ENCODE measurements around the gene RASSF1. TPM values are rescaled to one million over a fixed set of nuclear protein-coding genes. Genes with fewer than 3 reads are reported as not detected.

The RASSF1 gene
- polyA plus RNA-seq, 2 of the 4 experiments (the other 2 are of a cell fraction): 14.4 to 15.4 TPM

- POLR2A ChIA-PET: no interaction called here
- H3K27ac ChIP-seq: no peak overlapping the region
- no peaks in the 10 kb centered on the region for H3K9me3 ChIP-seq
- WGBS (ENCODE audit: missing lambda C conversion rate): 91% methylated on average over 4 of the region's 4 CpGs
- no peak for TF ChIP-seq KDM1A (IDR thresholded peaks at IDR 0.05; ENCODE audit: low read depth)
- no peak for TF ChIP-seq REST (IDR thresholded peaks at IDR 0.05)
- TF ChIP-seq HOXB5 (CRISPR knock-in tag; IDR thresholded peaks at IDR 0.05): no peak
- no peak for TF ChIP-seq EHF (CRISPR knock-in tag; IDR thresholded peaks at IDR 0.05)
- TF ChIP-seq, protein P1, sequence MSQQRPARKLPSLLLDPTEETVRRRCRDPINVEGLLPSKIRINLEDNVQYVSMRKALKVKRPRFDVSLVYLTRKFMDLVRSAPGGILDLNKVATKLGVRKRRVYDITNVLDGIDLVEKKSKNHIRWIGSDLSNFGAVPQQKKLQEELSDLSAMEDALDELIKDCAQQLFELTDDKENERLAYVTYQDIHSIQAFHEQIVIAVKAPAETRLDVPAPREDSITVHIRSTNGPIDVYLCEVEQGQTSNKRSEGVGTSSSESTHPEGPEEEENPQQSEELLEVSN (IDR thresholded peaks at IDR 0.05; ENCODE audit: borderline replicate concordance, low read depth): no peak
- no peak for TF ChIP-seq FOSB (CRISPR knock-in tag; IDR thresholded peaks at IDR 0.05)
- TF ChIP-seq BHLHE40 (IDR thresholded peaks at IDR 0.05; ENCODE audit: low read depth, low read length): no peak
- no peak for TF ChIP-seq ZFP36 (IDR thresholded peaks at IDR 0.05; ENCODE audit: borderline replicate concordance, partially characterized antibody)
- TF ChIP-seq, protein P2, sequence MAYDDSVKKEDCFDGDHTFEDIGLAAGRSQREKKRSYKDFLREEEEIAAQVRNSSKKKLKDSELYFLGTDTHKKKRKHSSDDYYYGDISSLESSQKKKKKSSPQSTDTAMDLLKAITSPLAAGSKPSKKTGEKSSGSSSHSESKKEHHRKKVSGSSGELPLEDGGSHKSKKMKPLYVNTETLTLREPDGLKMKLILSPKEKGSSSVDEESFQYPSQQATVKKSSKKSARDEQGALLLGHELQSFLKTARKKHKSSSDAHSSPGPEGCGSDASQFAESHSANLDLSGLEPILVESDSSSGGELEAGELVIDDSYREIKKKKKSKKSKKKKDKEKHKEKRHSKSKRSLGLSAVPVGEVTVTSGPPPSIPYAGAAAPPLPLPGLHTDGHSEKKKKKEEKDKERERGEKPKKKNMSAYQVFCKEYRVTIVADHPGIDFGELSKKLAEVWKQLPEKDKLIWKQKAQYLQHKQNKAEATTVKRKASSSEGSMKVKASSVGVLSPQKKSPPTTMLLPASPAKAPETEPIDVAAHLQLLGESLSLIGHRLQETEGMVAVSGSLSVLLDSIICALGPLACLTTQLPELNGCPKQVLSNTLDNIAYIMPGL (CRISPR knock-in tag; IDR thresholded peaks at IDR 0.05; ENCODE audit: borderline replicate concordance): no peak
- no peak for TF ChIP-seq RCOR1 (IDR thresholded peaks at IDR 0.05; ENCODE audit: low read depth, low read length)
- no peak for TF ChIP-seq CBX8 (IDR thresholded peaks at IDR 0.05)
- TF ChIP-seq, protein P3, sequence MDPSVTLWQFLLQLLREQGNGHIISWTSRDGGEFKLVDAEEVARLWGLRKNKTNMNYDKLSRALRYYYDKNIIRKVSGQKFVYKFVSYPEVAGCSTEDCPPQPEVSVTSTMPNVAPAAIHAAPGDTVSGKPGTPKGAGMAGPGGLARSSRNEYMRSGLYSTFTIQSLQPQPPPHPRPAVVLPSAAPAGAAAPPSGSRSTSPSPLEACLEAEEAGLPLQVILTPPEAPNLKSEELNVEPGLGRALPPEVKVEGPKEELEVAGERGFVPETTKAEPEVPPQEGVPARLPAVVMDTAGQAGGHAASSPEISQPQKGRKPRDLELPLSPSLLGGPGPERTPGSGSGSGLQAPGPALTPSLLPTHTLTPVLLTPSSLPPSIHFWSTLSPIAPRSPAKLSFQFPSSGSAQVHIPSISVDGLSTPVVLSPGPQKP (IDR thresholded peaks at IDR 0.05; ENCODE audit: low read depth, low read length): no peak
- TF ChIP-seq, protein P4, sequence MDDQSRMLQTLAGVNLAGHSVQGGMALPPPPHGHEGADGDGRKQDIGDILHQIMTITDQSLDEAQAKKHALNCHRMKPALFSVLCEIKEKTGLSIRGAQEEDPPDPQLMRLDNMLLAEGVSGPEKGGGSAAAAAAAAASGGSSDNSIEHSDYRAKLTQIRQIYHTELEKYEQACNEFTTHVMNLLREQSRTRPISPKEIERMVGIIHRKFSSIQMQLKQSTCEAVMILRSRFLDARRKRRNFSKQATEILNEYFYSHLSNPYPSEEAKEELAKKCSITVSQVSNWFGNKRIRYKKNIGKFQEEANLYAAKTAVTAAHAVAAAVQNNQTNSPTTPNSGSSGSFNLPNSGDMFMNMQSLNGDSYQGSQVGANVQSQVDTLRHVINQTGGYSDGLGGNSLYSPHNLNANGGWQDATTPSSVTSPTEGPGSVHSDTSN (IDR thresholded peaks at IDR 0.05): no peak
- TF ChIP-seq HOXB13 (CRISPR knock-in tag; IDR thresholded peaks at IDR 0.05; ENCODE audit: low read depth): no peak
- no peak for TF ChIP-seq NR3C1 (IDR thresholded peaks at IDR 0.05)
- TF ChIP-seq, protein P5, sequence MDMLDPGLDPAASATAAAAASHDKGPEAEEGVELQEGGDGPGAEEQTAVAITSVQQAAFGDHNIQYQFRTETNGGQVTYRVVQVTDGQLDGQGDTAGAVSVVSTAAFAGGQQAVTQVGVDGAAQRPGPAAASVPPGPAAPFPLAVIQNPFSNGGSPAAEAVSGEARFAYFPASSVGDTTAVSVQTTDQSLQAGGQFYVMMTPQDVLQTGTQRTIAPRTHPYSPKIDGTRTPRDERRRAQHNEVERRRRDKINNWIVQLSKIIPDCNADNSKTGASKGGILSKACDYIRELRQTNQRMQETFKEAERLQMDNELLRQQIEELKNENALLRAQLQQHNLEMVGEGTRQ (IDR thresholded peaks at IDR 0.05): no peak
- no peak for TF ChIP-seq NFE2L2 (conservative IDR thresholded peaks at IDR 0.05; ENCODE audit: low read length)
- TF ChIP-seq POLR2AphosphoS2 (conservative IDR thresholded peaks at IDR 0.05; ENCODE audit: low read length): no peak
- no peak for TF ChIP-seq ZSCAN20 (CRISPR knock-in tag; IDR thresholded peaks at IDR 0.05)
- H3K4me3 ChIP-seq: no peak overlapping the region
- ATAC-seq: no peak
- CTCF ChIA-PET: interaction anchor here (0.6 to 1.5 kb wide), 3 partner anchors 15 to 34 kb away, joined by 3 to 5 read pairs (median 3); no protein-coding TSS in a partner anchor
- H3K4me1 ChIP-seq: peaks cover 21% of the 10 kb centered on the region; the same call in 2 of the 3 replicates
- no peak for DNase-seq (ENCODE audit: low read depth in 1 of 2, low spot score in 1 of 2)
- no peak overlapping the region for H3K4me2 ChIP-seq
- FAIRE-seq: no peak
Measured at GRCh38 chr3:50294089-50294488, 46.5 kb downstream of the RASSF1 start.
